HEK293 (cell line): ENCODE measurements around the gene SULT2B1.

ENCODE experiments used
- CTCF ChIA-PET: fragments of 350-600 bp; formaldehyde crosslinking; extraction: SDS; loops from one replicate; lab custom pipeline; 2021; ENCODE audit warnings: antibody characterized with exemption; lab: Yijun Ruan, JAX
- POLR2A ChIA-PET: fragments of 300-600 bp; formaldehyde crosslinking; extraction: SDS; loops from one replicate; lab custom pipeline; 2020; ENCODE audit warnings: antibody characterized with exemption, inconsistent platforms; lab: Yijun Ruan, JAX
- H3K27ac ChIP-seq: fragments of 200-500 bp; sonication (Bioruptor generic); 2 replicates; pipeline ENCODE4 v1.5.1; 2014; ENCODE audit warnings: low read depth, low read length, control low read depth, inconsistent platforms; ENCODE audit errors: extremely low read depth
- H3K36me3 ChIP-seq, 2 experiments: fragments of 200-500 bp in 1 of 2; sonication (Bioruptor generic) in 1 of 2; 1 replicate in 1 of 2; 2 replicates in 1 of 2; pipeline ENCODE4 v1.5.1; 2014 to 2017; ENCODE audit warnings: inconsistent platforms in 2 of 2, low read length in 2 of 2; ENCODE audit not compliant: control insufficient read depth in 2 of 2, insufficient read depth in 1 of 2
- H3K4me1 ChIP-seq: fragments of 200-500 bp; sonication (Bioruptor generic); 2 replicates; pipeline ENCODE4 v1.5.1; 2014; ENCODE audit warnings: mild to moderate bottlenecking, low read length, inconsistent platforms; ENCODE audit not compliant: control insufficient read depth, insufficient read depth
- H3K4me3 ChIP-seq: 2 replicates; pipeline ENCODE4 v1.5.1; 2011; ENCODE audit warnings: low read depth, mild to moderate bottlenecking, control low read depth, low read length, moderate library complexity
- H3K9me3 ChIP-seq: fragments of 200-500 bp; sonication (Bioruptor generic); 2 replicates; pipeline ENCODE4 v1.5.1; 2014; ENCODE audit warnings: low read depth, low read length, inconsistent platforms; ENCODE audit not compliant: control insufficient read depth, insufficient read depth
- BCL11B ChIP-seq: fragments of 450-650 bp; formaldehyde crosslinking; IDR thresholded peaks from 2 replicates; pipeline ENCODE4 v1.5.1; 2016; ENCODE audit warnings: low read depth, missing biosample characterization, missing genetic modification characterization
- GLI4 ChIP-seq: fragments of 450-650 bp; formaldehyde crosslinking; IDR thresholded peaks from 2 replicates; pipeline ENCODE4 v1.5.1; 2016; ENCODE audit warnings: missing biosample characterization, missing genetic modification characterization
- GLIS2 ChIP-seq: fragments of 450-650 bp; formaldehyde crosslinking; IDR thresholded peaks from 2 replicates; pipeline ENCODE4 v1.5.1; 2016; ENCODE audit warnings: missing biosample characterization, missing genetic modification characterization
- HOXA7 ChIP-seq: sonication (generic); formaldehyde crosslinking; IDR thresholded peaks from 2 replicates; pipeline ENCODE4 v1.8.1; 2022; ENCODE audit warnings: missing genetic modification reagents, borderline replicate concordance
- KLF1 ChIP-seq: fragments of 450-650 bp; formaldehyde crosslinking; IDR thresholded peaks from 2 replicates; pipeline ENCODE4 v1.5.1; 2016; ENCODE audit warnings: missing biosample characterization, missing genetic modification characterization
- MZF1 ChIP-seq: fragments of 450-650 bp; formaldehyde crosslinking; IDR thresholded peaks from 2 replicates; pipeline ENCODE4 v1.5.1; 2017; ENCODE audit warnings: missing biosample characterization, missing genetic modification characterization, borderline replicate concordance
- SCRT1 ChIP-seq: fragments of 450-650 bp; formaldehyde crosslinking; IDR thresholded peaks from 2 replicates; pipeline ENCODE4 v1.5.1; 2016; ENCODE audit warnings: missing biosample characterization, missing genetic modification characterization, borderline replicate concordance
- ZBTB20 ChIP-seq: fragments of 450-650 bp; formaldehyde crosslinking; IDR thresholded peaks from 2 replicates; pipeline ENCODE4 v1.5.1; 2016; ENCODE audit warnings: missing biosample characterization, missing genetic modification characterization
- ZEB2 ChIP-seq: fragments of 450-650 bp; formaldehyde crosslinking; IDR thresholded peaks from 2 replicates; pipeline ENCODE4 v1.5.1; 2016; ENCODE audit warnings: missing biosample characterization, missing genetic modification characterization
- ZIC2 ChIP-seq: fragments of 450-650 bp; formaldehyde crosslinking; IDR thresholded peaks from 2 replicates; pipeline ENCODE4 v1.5.1; 2016; ENCODE audit warnings: missing biosample characterization, missing genetic modification characterization
- ZNF121 ChIP-seq: fragments of 450-650 bp; formaldehyde crosslinking; IDR thresholded peaks from 2 replicates; pipeline ENCODE4 v1.5.1; 2016; ENCODE audit warnings: missing biosample characterization, missing genetic modification characterization
- ZNF155 ChIP-seq: fragments of 450-650 bp; formaldehyde crosslinking; IDR thresholded peaks from 2 replicates; pipeline ENCODE4 v1.5.1; 2016; ENCODE audit warnings: missing biosample characterization, missing genetic modification characterization
- ZNF16 ChIP-seq: fragments of 450-650 bp; formaldehyde crosslinking; IDR thresholded peaks from 2 replicates; pipeline ENCODE4 v1.5.1; 2016; ENCODE audit warnings: low read depth, missing biosample characterization, missing genetic modification characterization
- ZNF214 ChIP-seq: fragments of 450-650 bp; formaldehyde crosslinking; IDR thresholded peaks from 2 replicates; pipeline ENCODE4 v1.5.1; 2017; ENCODE audit warnings: missing biosample characterization, mild to moderate bottlenecking, missing genetic modification characterization, borderline replicate concordance
- ZNF350 ChIP-seq: fragments of 450-650 bp; formaldehyde crosslinking; IDR thresholded peaks from 2 replicates; pipeline ENCODE4 v1.5.0; 2017; ENCODE audit warnings: missing biosample characterization, mild to moderate bottlenecking, missing genetic modification characterization
- ZNF404 ChIP-seq: fragments of 450-650 bp; formaldehyde crosslinking; IDR thresholded peaks from 2 replicates; pipeline ENCODE4 v1.5.1; 2017; ENCODE audit warnings: missing biosample characterization, missing genetic modification characterization
- ZNF423 ChIP-seq: fragments of 450-650 bp; formaldehyde crosslinking; IDR thresholded peaks from 2 replicates; pipeline ENCODE4 v1.5.1; 2016; ENCODE audit warnings: missing biosample characterization, missing genetic modification characterization
- ZNF48 ChIP-seq: fragments of 450-650 bp; formaldehyde crosslinking; IDR thresholded peaks from 2 replicates; pipeline ENCODE4 v1.5.1; 2016; ENCODE audit warnings: missing biosample characterization, missing genetic modification characterization
- ZNF610 ChIP-seq: fragments of 450-650 bp; formaldehyde crosslinking; IDR thresholded peaks from 2 replicates; pipeline ENCODE4 v1.5.1; 2016; ENCODE audit warnings: missing biosample characterization, missing genetic modification characterization, borderline replicate concordance
- ZNF670 ChIP-seq: fragments of 450-650 bp; formaldehyde crosslinking; IDR thresholded peaks from 2 replicates; pipeline ENCODE4 v1.5.1; 2016; ENCODE audit warnings: missing biosample characterization, missing genetic modification characterization, low read depth
- ZNF768 ChIP-seq: fragments of 450-650 bp; formaldehyde crosslinking; IDR thresholded peaks from 2 replicates; pipeline ENCODE4 v1.5.1; 2018; ENCODE audit warnings: missing biosample characterization, mild to moderate bottlenecking, missing genetic modification characterization
- ZNF777 ChIP-seq: fragments of 450-650 bp; formaldehyde crosslinking; IDR thresholded peaks from 2 replicates; pipeline ENCODE4 v1.5.1; 2017; ENCODE audit warnings: missing biosample characterization, missing genetic modification characterization, borderline replicate concordance
- TF ChIP-seq, protein P1 (sequence below): fragments of 450-650 bp; formaldehyde crosslinking; IDR thresholded peaks from 2 replicates; pipeline ENCODE4 v1.5.1; 2016; ENCODE audit warnings: missing biosample characterization, missing genetic modification characterization, low read depth
- TF ChIP-seq, protein P2 (sequence below): IDR thresholded peaks from 2 replicates; pipeline ENCODE4 v1.6.1; 2011; ENCODE audit warnings: mild to moderate bottlenecking, low read depth, low read length, borderline replicate concordance
- TF ChIP-seq, protein P3 (sequence below): fragments of 450-650 bp; IDR thresholded peaks from 2 replicates; pipeline ENCODE4 v1.5.1; 2018; ENCODE audit warnings: missing biosample characterization, mild to moderate bottlenecking, missing genetic modification characterization
- TF ChIP-seq, protein P4 (sequence below): fragments of 450-650 bp; formaldehyde crosslinking; IDR thresholded peaks from 2 replicates; pipeline ENCODE4 v1.5.1; 2017; ENCODE audit warnings: missing biosample characterization, missing genetic modification characterization
- TF ChIP-seq, protein P5 (sequence below): fragments of 450-650 bp; formaldehyde crosslinking; IDR thresholded peaks from 2 replicates; pipeline ENCODE4 v1.5.1; 2016; ENCODE audit warnings: missing biosample characterization, missing genetic modification characterization
- TF ChIP-seq, protein P6 (sequence below): fragments of 450-650 bp; formaldehyde crosslinking; IDR thresholded peaks from 2 replicates; pipeline ENCODE4 v1.5.1; 2016; ENCODE audit warnings: missing biosample characterization, missing genetic modification characterization

The SULT2B1 gene

DNA sequence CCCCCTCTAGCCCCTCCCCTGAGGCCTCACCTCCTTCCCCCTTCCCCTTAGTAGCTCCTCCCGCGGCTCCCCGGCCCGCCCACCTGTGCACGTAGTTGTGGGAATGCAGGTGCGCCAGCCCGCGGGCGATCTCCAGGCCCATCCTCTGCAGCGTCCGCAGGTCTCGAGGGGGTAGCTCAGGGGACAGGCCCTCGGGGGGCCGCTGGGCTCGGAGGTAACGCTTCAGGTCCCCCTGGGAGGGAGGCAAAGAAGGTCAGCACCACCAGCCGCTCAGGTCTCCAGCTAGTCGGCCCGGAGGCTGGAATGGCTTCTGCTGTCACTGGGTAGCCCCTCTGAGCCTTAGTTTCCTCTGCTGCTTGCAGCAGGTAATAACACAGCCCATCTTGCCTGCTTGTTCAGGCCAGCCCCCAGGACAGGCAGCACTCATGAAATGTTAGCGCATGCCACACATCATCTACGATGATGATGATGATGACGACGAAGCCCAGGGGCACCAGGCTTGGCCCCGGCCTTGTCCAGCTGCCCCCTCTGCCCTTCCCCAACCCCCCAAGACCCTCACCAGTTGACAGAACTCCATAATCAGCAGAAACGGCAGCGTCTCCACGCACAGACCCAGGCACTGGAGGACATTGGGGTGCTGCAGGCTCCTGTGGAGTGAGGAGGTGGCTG lies 49.5 kb upstream of the SULT2B1 start:
- H3K4me3 ChIP-seq: peak overlapping the region; percentile 21
- CTCF ChIA-PET: interaction anchor here (0.6 to 1.2 kb wide), 8 partner anchors 9 to 687 kb away, joined by 3 to 17 read pairs (median 4); no protein-coding TSS in a partner anchor
- POLR2A ChIA-PET: interaction anchor here (0.5 to 1.2 kb wide), 16 partner anchors 9 to 1389 kb away, joined by 3 to 20 read pairs (median 4); partner anchors contain the start of genes RPL18, SPHK2, SYNGR4 and TMEM143
- peaks cover 3% of the 10 kb centered on the region; the same call in 1 of the 2 replicates for H3K4me1 ChIP-seq
- H3K36me3 ChIP-seq: no peaks in the 10 kb centered on the region
- H3K9me3 ChIP-seq: no peaks in the 10 kb centered on the region
- H3K27ac ChIP-seq: 0 out of 2 replicates have a peak overlapping the region, but pooled peaks have one; percentile 12
- TF ChIP-seq HOXA7 (CRISPR knock-in tag): no peak
- no peak for TF ChIP-seq ZNF155
- TF ChIP-seq, protein P1, sequence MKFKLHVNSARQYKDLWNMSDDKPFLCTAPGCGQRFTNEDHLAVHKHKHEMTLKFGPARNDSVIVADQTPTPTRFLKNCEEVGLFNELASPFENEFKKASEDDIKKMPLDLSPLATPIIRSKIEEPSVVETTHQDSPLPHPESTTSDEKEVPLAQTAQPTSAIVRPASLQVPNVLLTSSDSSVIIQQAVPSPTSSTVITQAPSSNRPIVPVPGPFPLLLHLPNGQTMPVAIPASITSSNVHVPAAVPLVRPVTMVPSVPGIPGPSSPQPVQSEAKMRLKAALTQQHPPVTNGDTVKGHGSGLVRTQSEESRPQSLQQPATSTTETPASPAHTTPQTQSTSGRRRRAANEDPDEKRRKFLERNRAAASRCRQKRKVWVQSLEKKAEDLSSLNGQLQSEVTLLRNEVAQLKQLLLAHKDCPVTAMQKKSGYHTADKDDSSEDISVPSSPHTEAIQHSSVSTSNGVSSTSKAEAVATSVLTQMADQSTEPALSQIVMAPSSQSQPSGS: no peak
- no peak for TF ChIP-seq ZNF16 (tag by site-specific recombination)
- TF ChIP-seq ZIC2 (tag by site-specific recombination): no peak; the same call in 1 of the 2 replicates
- TF ChIP-seq, protein P2, sequence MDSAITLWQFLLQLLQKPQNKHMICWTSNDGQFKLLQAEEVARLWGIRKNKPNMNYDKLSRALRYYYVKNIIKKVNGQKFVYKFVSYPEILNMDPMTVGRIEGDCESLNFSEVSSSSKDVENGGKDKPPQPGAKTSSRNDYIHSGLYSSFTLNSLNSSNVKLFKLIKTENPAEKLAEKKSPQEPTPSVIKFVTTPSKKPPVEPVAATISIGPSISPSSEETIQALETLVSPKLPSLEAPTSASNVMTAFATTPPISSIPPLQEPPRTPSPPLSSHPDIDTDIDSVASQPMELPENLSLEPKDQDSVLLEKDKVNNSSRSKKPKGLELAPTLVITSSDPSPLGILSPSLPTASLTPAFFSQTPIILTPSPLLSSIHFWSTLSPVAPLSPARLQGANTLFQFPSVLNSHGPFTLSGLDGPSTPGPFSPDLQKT: no peak
- no peak for TF ChIP-seq ZNF777 (tag by site-specific recombination)
- peak; percentile 87 for TF ChIP-seq GLIS2 (tag by site-specific recombination)
- no peak for TF ChIP-seq KLF1 (tag by site-specific recombination)
- TF ChIP-seq ZBTB20 (tag by site-specific recombination): no peak
- no peak for TF ChIP-seq MZF1
- no peak for TF ChIP-seq ZNF670
- TF ChIP-seq ZNF404 (tag by site-specific recombination): no peak
- TF ChIP-seq ZEB2 (tag by site-specific recombination): 0 out of 2 replicates have a peak, but pooled peaks have one; percentile 13
- no peak for TF ChIP-seq ZNF214 (tag by site-specific recombination)
- TF ChIP-seq BCL11B (tag by site-specific recombination): no peak
- TF ChIP-seq, protein P3, sequence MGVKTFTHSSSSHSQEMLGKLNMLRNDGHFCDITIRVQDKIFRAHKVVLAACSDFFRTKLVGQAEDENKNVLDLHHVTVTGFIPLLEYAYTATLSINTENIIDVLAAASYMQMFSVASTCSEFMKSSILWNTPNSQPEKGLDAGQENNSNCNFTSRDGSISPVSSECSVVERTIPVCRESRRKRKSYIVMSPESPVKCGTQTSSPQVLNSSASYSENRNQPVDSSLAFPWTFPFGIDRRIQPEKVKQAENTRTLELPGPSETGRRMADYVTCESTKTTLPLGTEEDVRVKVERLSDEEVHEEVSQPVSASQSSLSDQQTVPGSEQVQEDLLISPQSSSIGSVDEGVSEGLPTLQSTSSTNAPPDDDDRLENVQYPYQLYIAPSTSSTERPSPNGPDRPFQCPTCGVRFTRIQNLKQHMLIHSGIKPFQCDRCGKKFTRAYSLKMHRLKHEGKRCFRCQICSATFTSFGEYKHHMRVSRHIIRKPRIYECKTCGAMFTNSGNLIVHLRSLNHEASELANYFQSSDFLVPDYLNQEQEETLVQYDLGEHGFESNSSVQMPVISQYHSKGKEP (tag by site-specific recombination): no peak
- no peak for TF ChIP-seq ZNF610 (tag by site-specific recombination)
- TF ChIP-seq ZNF48: no peak
- TF ChIP-seq, protein P4, sequence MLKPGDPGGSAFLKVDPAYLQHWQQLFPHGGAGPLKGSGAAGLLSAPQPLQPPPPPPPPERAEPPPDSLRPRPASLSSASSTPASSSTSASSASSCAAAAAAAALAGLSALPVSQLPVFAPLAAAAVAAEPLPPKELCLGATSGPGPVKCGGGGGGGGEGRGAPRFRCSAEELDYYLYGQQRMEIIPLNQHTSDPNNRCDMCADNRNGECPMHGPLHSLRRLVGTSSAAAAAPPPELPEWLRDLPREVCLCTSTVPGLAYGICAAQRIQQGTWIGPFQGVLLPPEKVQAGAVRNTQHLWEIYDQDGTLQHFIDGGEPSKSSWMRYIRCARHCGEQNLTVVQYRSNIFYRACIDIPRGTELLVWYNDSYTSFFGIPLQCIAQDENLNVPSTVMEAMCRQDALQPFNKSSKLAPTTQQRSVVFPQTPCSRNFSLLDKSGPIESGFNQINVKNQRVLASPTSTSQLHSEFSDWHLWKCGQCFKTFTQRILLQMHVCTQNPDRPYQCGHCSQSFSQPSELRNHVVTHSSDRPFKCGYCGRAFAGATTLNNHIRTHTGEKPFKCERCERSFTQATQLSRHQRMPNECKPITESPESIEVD (tag by site-specific recombination): no peak
- no peak for TF ChIP-seq ZNF350 (tag by site-specific recombination)
- TF ChIP-seq, protein P5, sequence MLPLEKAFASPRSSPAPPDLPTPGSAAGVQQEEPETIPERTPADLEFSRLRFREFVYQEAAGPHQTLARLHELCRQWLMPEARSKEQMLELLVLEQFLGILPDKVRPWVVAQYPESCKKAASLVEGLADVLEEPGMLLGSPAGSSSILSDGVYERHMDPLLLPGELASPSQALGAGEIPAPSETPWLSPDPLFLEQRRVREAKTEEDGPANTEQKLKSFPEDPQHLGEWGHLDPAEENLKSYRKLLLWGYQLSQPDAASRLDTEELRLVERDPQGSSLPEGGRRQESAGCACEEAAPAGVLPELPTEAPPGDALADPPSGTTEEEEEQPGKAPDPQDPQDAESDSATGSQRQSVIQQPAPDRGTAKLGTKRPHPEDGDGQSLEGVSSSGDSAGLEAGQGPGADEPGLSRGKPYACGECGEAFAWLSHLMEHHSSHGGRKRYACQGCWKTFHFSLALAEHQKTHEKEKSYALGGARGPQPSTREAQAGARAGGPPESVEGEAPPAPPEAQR (tag by site-specific recombination): no peak
- TF ChIP-seq ZNF768 (tag by site-specific recombination): no peak
- TF ChIP-seq GLI4 (tag by site-specific recombination): no peak
- TF ChIP-seq, protein P6, sequence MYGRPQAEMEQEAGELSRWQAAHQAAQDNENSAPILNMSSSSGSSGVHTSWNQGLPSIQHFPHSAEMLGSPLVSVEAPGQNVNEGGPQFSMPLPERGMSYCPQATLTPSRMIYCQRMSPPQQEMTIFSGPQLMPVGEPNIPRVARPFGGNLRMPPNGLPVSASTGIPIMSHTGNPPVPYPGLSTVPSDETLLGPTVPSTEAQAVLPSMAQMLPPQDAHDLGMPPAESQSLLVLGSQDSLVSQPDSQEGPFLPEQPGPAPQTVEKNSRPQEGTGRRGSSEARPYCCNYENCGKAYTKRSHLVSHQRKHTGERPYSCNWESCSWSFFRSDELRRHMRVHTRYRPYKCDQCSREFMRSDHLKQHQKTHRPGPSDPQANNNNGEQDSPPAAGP (tag by site-specific recombination): no peak
- no peak for TF ChIP-seq ZNF121 (tag by site-specific recombination)
- TF ChIP-seq SCRT1: peak; percentile 92
- no peak for TF ChIP-seq ZNF423
